Measurements from ENCODE around the gene PHACTR1.

PHACTR1 gene

DNA sequence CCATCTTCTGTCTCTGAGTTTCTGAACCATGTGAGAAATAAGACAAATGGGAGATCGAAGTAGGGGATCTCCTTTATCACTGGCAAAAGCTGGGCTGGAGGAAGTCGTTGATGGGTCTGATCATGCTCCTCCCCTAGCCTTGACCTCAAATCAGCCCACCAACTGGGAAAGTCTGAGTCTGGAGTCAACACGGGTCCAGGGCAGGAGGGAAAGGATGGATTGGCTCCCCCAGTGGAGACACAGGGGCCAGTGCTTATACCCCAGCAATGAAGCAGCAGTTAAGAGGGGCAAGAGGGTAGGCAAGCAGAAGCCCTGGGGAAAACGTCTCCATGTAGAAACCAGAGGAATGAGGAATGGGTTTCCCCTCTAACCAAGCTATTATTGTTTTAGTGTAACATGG is 459.2 kb downstream of the PHACTR1 start:
- Histone ChIP-seq H3K9me3 (ENCODE audit: control insufficient read depth, low read length) (no peaks in the 10 kb centered on the region), H3K4me1 (ENCODE audit: control insufficient read depth, insufficient read depth, low read length, poor library complexity, severe bottlenecking) (no peaks in the 10 kb centered on the region), H3K36me3 (ENCODE audit: control insufficient read depth, insufficient read depth, low read length) (no peaks in the 10 kb centered on the region), H3K4me3 (ENCODE audit: insufficient read depth, low read depth, low read length, poor library complexity, severe bottlenecking) (no peak overlapping the region), H3K27ac (ENCODE audit: insufficient read depth, low read length, poor library complexity, severe bottlenecking) (no peak overlapping the region), H3K27me3 (replicated peaks; ENCODE audit: control insufficient read depth, insufficient read depth, low read length, poor library complexity, severe bottlenecking) (no peaks in the 10 kb centered on the region)
- no peak for DNase-seq

DNA sequence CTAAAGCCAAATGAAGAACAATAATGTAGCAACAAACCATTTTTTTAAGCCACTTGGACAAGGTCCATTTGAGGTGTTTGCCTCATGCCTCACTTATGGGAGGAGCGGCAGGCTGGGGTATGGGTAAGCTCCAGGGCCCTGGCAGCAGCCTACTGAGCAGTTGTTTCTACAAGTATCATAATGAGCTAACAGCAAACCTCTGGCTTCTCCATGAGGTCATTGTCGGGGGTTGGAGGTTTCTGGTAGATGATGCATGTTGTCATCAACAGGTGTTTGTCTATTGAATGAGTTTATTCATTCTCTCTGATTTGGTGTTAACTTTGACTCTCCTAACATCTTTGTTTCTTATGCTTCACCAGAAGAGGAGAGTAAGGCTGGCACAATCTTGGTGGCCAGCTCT is 461.1 kb downstream of the PHACTR1 start:
- no peaks in the 10 kb centered on the region for H3K27me3 ChIP-seq (replicated peaks; ENCODE audit: control insufficient read depth, insufficient read depth, low read length, poor library complexity, severe bottlenecking)
- DNase-seq, result no peak
- H3K9me3 ChIP-seq (ENCODE audit: control insufficient read depth, low read length), result no peaks in the 10 kb centered on the region
- no peaks in the 10 kb centered on the region for H3K36me3 ChIP-seq (ENCODE audit: control insufficient read depth, insufficient read depth, low read length)
- no peak overlapping the region for H3K27ac ChIP-seq (ENCODE audit: insufficient read depth, low read length, poor library complexity, severe bottlenecking)
- H3K4me1 ChIP-seq (ENCODE audit: control insufficient read depth, insufficient read depth, low read length, poor library complexity, severe bottlenecking), result no peaks in the 10 kb centered on the region
- no peak overlapping the region for H3K4me3 ChIP-seq (ENCODE audit: insufficient read depth, low read depth, low read length, poor library complexity, severe bottlenecking)

DNA sequence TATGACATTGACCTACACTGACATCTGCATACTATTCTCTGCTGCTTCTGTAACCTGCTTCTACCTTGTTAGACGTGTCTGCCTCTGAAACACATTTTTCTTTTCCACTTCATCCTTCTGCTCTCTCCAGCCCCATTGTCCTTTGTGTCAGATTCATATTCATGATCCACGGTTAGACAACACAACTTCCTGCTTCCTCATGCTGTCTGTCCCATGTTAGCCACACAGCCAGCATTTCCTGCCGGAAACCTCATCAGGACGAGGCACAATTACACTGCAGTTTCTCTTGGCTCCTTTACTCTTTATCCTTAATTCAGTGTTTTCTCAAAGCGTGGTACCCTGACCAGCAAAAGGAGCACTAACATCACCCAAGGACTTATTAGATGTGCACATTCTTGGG is 461.5 kb downstream of the PHACTR1 start:
- Histone ChIP-seq H3K27ac (ENCODE audit: insufficient read depth, low read length, poor library complexity, severe bottlenecking) (no peak overlapping the region), H3K36me3 (ENCODE audit: control insufficient read depth, insufficient read depth, low read length) (no peaks in the 10 kb centered on the region), H3K27me3 (replicated peaks; ENCODE audit: control insufficient read depth, insufficient read depth, low read length, poor library complexity, severe bottlenecking) (no peaks in the 10 kb centered on the region), H3K4me3 (ENCODE audit: insufficient read depth, low read depth, low read length, poor library complexity, severe bottlenecking) (no peak overlapping the region), H3K4me1 (ENCODE audit: control insufficient read depth, insufficient read depth, low read length, poor library complexity, severe bottlenecking) (no peaks in the 10 kb centered on the region), H3K9me3 (ENCODE audit: control insufficient read depth, low read length) (no peaks in the 10 kb centered on the region)
- DNase-seq, result no peak

DNA sequence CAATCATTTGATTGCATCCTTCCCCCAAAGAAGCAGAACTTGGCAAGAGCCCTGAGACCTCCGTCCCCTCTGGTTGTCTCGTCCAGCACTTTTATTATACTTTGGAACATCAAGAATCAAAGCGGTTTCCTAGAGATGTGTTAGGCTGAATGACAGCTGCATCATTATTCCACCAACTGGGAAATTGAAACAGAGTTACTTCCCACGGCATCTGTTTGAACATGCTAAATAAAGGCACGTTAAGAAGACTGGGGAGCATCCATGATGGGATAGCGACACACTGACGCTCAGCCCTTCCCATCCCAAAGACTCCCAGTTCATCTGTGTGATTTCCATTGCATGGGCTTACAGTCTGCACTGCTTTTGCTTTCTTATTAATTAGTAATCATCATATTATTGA is 464.0 kb downstream of the PHACTR1 start:
- no peak for DNase-seq
- H3K36me3 ChIP-seq (ENCODE audit: control insufficient read depth, insufficient read depth, low read length), result no peaks in the 10 kb centered on the region
- H3K9me3 ChIP-seq (ENCODE audit: control insufficient read depth, low read length), result no peaks in the 10 kb centered on the region
- H3K4me1 ChIP-seq (ENCODE audit: control insufficient read depth, insufficient read depth, low read length, poor library complexity, severe bottlenecking), result no peaks in the 10 kb centered on the region
- H3K27ac ChIP-seq (ENCODE audit: insufficient read depth, low read length, poor library complexity, severe bottlenecking), result no peak overlapping the region
- H3K27me3 ChIP-seq (replicated peaks; ENCODE audit: control insufficient read depth, insufficient read depth, low read length, poor library complexity, severe bottlenecking), result no peaks in the 10 kb centered on the region
- H3K4me3 ChIP-seq (ENCODE audit: insufficient read depth, low read depth, low read length, poor library complexity, severe bottlenecking), result no peak overlapping the region

DNA sequence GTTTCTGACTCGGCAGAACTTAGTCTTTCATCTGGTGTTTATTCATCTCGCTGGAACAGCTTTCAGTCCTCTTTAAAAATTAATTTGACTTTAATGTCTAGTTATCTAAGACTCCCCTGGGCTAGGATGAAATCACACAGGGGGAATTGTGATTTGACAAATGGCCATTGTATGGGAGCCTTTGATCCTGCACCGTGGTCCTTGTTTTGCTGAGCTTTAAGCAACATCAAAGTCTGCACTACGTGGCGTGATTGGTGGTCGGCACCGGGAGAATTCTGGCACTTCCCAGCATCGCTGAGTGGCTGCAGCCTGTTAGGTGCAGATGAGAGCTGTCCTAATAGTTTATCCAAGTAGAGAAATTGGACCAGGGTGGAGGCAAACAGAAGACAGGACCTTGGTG is 464.8 kb downstream of the PHACTR1 start:
- H3K27me3 ChIP-seq (replicated peaks; ENCODE audit: control insufficient read depth, insufficient read depth, low read length, poor library complexity, severe bottlenecking), result no peaks in the 10 kb centered on the region
- H3K36me3 ChIP-seq (ENCODE audit: control insufficient read depth, insufficient read depth, low read length), result no peaks in the 10 kb centered on the region
- H3K27ac ChIP-seq (ENCODE audit: insufficient read depth, low read length, poor library complexity, severe bottlenecking), result no peak overlapping the region
- H3K4me1 ChIP-seq (ENCODE audit: control insufficient read depth, insufficient read depth, low read length, poor library complexity, severe bottlenecking), result no peaks in the 10 kb centered on the region
- H3K9me3 ChIP-seq (ENCODE audit: control insufficient read depth, low read length), result no peaks in the 10 kb centered on the region
- DNase-seq, result no peak
- no peak overlapping the region for H3K4me3 ChIP-seq (ENCODE audit: insufficient read depth, low read depth, low read length, poor library complexity, severe bottlenecking)

DNA sequence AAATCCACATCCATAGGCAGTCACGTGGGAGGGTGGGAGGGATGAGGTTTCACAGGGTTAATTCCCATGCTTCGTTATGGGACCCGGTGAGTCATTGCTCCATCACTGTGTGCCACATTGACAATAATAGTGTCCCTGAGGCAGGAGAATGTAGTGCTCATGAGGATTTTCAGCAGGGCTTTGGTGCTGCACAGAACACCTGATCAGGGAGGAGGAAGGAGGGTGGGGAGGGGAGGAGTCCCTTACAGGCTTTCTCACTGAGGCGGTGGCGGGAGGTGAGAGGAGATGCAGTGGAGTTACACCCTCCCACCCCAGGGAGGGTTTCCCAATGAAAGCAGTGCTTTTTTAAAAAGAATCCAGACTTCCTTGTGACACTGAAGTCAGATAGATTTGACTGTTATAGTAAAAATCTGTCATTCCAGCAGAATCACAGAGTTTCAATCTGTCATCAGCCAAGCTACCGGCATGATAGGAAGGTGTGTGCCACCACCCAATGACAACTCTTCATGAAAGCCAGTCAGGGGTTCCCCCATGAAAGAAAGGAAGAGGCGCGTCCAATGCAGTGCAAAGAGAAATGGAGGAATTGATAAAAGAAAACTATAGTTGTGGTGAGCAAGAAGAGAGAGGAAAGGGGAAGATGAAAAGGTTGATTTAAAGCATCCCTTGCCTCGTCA is 467.0 kb downstream of the PHACTR1 start:
- DNase-seq, result no peak
- Histone ChIP-seq H3K4me1 (ENCODE audit: control insufficient read depth, insufficient read depth, low read length, poor library complexity, severe bottlenecking) (no peaks in the 10 kb centered on the region), H3K4me3 (ENCODE audit: insufficient read depth, low read depth, low read length, poor library complexity, severe bottlenecking) (no peak overlapping the region), H3K27me3 (replicated peaks; ENCODE audit: control insufficient read depth, insufficient read depth, low read length, poor library complexity, severe bottlenecking) (no peaks in the 10 kb centered on the region), H3K27ac (ENCODE audit: insufficient read depth, low read length, poor library complexity, severe bottlenecking) (no peak overlapping the region), H3K9me3 (ENCODE audit: control insufficient read depth, low read length) (no peaks in the 10 kb centered on the region), H3K36me3 (ENCODE audit: control insufficient read depth, insufficient read depth, low read length) (no peaks in the 10 kb centered on the region)

DNA sequence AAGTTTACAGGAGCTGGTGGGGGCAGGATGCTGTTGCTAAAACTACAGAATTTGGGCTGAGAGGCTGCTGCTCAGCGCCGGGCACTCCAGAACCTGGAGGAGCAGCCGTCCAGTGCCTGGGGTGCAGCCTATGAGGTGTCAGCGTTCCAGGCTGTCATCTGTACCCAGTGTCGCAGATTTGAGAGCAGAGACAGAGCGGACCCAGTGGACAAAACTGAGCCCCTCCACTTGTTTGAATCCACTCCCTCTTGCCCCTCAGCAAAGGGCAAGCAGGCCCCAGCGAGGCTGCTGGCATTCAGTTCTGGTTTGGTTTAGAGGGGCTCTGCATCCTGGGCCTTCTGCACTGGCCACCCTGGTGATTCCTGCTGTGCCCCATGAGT is 467.5 kb downstream of the PHACTR1 start:
- Histone ChIP-seq H3K9me3 (ENCODE audit: control insufficient read depth, low read length) (no peaks in the 10 kb centered on the region), H3K4me1 (ENCODE audit: control insufficient read depth, insufficient read depth, low read length, poor library complexity, severe bottlenecking) (no peaks in the 10 kb centered on the region), H3K36me3 (ENCODE audit: control insufficient read depth, insufficient read depth, low read length) (no peaks in the 10 kb centered on the region), H3K27ac (ENCODE audit: insufficient read depth, low read length, poor library complexity, severe bottlenecking) (no peak overlapping the region), H3K27me3 (replicated peaks; ENCODE audit: control insufficient read depth, insufficient read depth, low read length, poor library complexity, severe bottlenecking) (no peaks in the 10 kb centered on the region), H3K4me3 (ENCODE audit: insufficient read depth, low read depth, low read length, poor library complexity, severe bottlenecking) (no peak overlapping the region)
- no peak for DNase-seq

DNA sequence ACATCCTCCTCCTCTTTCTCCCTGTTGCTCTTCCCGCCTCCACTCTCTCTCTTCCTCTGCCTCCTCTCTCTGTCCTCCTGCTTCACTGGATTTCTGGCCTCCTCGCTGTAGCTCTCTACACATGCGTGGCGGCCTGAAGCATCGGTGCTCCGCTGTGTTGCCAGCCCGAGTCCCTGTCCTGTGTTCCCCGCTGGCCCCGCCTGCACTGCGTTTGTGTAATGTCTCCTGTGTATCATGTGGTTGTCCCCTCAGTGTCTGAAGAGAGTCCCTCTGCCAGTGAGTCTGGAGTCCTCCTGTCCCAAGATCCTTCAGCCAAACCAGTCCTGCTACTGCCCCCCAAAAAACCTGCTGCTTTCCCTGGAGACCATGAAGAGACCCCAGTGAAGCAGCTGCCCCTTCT is 468.0 kb downstream of the PHACTR1 start:
- DNase-seq, result no peak
- Histone ChIP-seq H3K9me3 (ENCODE audit: control insufficient read depth, low read length) (no peaks in the 10 kb centered on the region), H3K27ac (ENCODE audit: insufficient read depth, low read length, poor library complexity, severe bottlenecking) (no peak overlapping the region), H3K4me3 (ENCODE audit: insufficient read depth, low read depth, low read length, poor library complexity, severe bottlenecking) (no peak overlapping the region), H3K36me3 (ENCODE audit: control insufficient read depth, insufficient read depth, low read length) (no peaks in the 10 kb centered on the region), H3K27me3 (replicated peaks; ENCODE audit: control insufficient read depth, insufficient read depth, low read length, poor library complexity, severe bottlenecking) (no peaks in the 10 kb centered on the region), H3K4me1 (ENCODE audit: control insufficient read depth, insufficient read depth, low read length, poor library complexity, severe bottlenecking) (no peaks in the 10 kb centered on the region)

DNA sequence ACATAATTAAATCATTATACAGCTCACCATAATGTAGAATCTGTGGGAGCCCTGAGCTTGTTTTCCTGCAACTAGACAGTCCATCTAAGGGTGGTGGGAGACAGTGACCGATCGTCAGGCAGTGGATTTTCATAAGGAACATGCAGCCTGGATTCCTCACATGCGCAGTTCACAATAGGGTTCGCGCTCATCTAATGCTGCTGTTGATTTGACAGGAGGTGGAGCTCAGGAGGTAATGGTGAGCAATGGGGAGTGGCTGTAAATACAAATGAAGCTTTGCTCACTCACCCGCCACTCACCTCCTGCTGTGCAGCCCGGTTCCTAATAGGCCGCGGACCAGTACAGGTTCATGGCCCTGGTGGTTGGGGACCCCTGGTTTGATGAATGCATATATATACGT is 470.3 kb downstream of the PHACTR1 start:
- H3K9me3 ChIP-seq (ENCODE audit: control insufficient read depth, low read length), result no peaks in the 10 kb centered on the region
- no peaks in the 10 kb centered on the region for H3K36me3 ChIP-seq (ENCODE audit: control insufficient read depth, insufficient read depth, low read length)
- H3K27ac ChIP-seq (ENCODE audit: insufficient read depth, low read length, poor library complexity, severe bottlenecking), result no peak overlapping the region
- no peaks in the 10 kb centered on the region for H3K27me3 ChIP-seq (replicated peaks; ENCODE audit: control insufficient read depth, insufficient read depth, low read length, poor library complexity, severe bottlenecking)
- DNase-seq, result no peak
- no peaks in the 10 kb centered on the region for H3K4me1 ChIP-seq (ENCODE audit: control insufficient read depth, insufficient read depth, low read length, poor library complexity, severe bottlenecking)
- H3K4me3 ChIP-seq (ENCODE audit: insufficient read depth, low read depth, low read length, poor library complexity, severe bottlenecking), result no peak overlapping the region

DNA sequence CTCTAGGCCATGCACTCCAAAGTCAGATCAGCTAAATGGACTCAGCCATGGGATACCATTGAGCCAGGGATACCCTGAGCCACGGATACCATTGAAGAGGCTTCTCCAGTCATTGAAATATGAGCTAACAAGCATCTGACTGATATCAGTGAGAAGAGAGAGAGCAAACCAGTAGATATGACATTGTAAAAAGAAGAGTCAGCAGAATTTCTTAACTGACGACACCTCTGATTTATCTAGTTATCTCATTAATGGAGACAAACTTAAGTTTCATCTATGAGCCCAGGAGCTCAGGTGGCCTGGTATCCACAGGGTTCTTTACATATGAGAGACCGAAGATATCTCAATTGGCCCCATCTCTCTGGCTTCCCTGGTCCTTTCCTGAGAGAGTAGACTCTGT is 471.1 kb downstream of the PHACTR1 start:
- Histone ChIP-seq H3K4me1 (ENCODE audit: control insufficient read depth, insufficient read depth, low read length, poor library complexity, severe bottlenecking) (no peaks in the 10 kb centered on the region), H3K9me3 (ENCODE audit: control insufficient read depth, low read length) (no peaks in the 10 kb centered on the region), H3K4me3 (ENCODE audit: insufficient read depth, low read depth, low read length, poor library complexity, severe bottlenecking) (no peak overlapping the region), H3K36me3 (ENCODE audit: control insufficient read depth, insufficient read depth, low read length) (no peaks in the 10 kb centered on the region), H3K27ac (ENCODE audit: insufficient read depth, low read length, poor library complexity, severe bottlenecking) (no peak overlapping the region), H3K27me3 (replicated peaks; ENCODE audit: control insufficient read depth, insufficient read depth, low read length, poor library complexity, severe bottlenecking) (no peaks in the 10 kb centered on the region)
- no peak for DNase-seq
